ENCODE results near the gene RWDD1. TPM values are rescaled to one million over a fixed set of nuclear protein-coding genes. Genes with fewer than 3 reads are reported as not detected.

RWDD1 gene
- polyA plus RNA-seq, 1 of the 3 experiments (the other 2 are of a cell fraction) = 17.7 TPM

DNA sequence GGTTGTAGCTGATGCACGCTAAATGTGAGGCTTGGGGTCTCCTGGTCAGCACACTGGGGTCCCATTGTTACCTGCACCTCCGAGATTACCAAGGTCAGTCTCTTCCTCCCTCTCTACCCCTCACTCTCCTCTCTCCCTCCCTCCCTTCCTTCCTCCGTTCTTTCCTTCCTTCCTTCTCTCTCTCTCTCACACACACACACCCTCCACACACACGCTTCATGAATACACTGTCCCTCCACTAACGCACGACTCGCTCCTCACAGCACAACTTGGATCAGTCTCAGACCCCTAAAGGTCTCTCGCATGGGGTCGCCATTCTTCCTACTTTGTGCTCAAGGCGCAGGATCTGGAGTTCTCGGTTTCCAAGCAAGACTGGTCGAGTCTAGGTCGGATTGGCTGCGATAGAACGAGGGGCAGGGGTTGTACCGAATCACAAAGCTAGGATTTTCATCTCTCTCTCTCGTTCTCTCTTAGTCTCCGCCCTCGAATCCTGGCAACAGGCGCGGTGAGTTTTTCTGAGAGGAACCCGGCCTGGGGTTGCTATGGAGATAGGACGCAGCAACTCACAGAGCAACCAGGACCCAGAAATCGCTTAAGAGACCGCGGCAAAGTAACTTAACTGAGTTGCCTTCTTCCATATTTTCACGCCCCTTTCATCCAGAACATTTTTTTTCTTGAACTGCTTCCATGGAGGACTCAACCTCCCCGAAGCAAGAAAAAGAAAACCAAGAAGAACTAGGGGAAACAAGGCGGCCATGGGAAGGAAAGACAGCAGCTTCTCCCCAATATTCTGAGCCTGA lies 44.8 kb downstream of the RWDD1 start, which contains the start of gene RSPH4A:
TSS of gene RSPH4A (plus strand) at position 543 of the 800 bp plus-strand sequence. CDS start at position 688, 145 bp downstream.
- ChIA-PET CTCF (interaction anchor here (0.6 to 2.1 kb wide), 8 partner anchors 11 to 347 kb away, joined by 3 to 6 read pairs (median 3); partner anchors contain the start of gene ZUP1), POLR2A (interaction anchor here (0.6 to 1.3 kb wide), 5 partner anchors 14 to 64 kb away, joined by 3 to 5 read pairs (median 3); partner anchors contain the start of gene KPNA5)
- no peaks in the 10 kb centered on the region for H3K36me3 ChIP-seq (replicated peaks in 1 of 2; ENCODE audit: control insufficient read depth in 1 of 2, insufficient read depth in 2 of 2, low read length in 1 of 2)
- no peaks in the 10 kb centered on the region for H3F3A ChIP-seq (replicated peaks; ENCODE audit: insufficient read depth)
- H3K9ac ChIP-seq = peak within 1 kb of the TSS; percentile 74
- H3K9me3 ChIP-seq = no peaks in the 10 kb centered on the region
- H4K20me1 ChIP-seq (ENCODE audit: insufficient read depth) = no peaks in the 10 kb centered on the region
- H3K79me2 ChIP-seq (ENCODE audit: insufficient read depth) = no peaks in the 10 kb centered on the region
- under 1% methylated on average over 29 of the region's 29 CpGs for WGBS (ENCODE audit: low lambda C conversion rate)
- H3K27ac ChIP-seq (ENCODE audit: low read depth in 2 of 2, low read length in 1 of 2) = peak within 1 kb of the TSS; percentile 56 to 72
- no peaks in the 10 kb centered on the region for H3K9me2 ChIP-seq
- peak within 1 kb of the TSS; percentile 92 for H3K4me2 ChIP-seq
- H2AFZ ChIP-seq (ENCODE audit: low read depth) = peak within 1 kb of the TSS; percentile 98
- no peaks in the 10 kb centered on the region for H3K27me3 ChIP-seq (ENCODE audit: insufficient read depth)
- H3K4me1 ChIP-seq (ENCODE audit: control insufficient read depth in 1 of 2, insufficient read depth in 2 of 2, low read depth in 1 of 2, low read length in 1 of 2) = peaks cover 0 to 5% of the 10 kb centered on the region in 2 experiments; a peak in 1 of 4 replicates
- DNase-seq = peak; percentile 82
- H3K4me3 ChIP-seq (ENCODE audit: low read depth in 2 of 2, low read length in 1 of 2) = peak within 1 kb of the TSS; percentile 49 to 83
- TF ChIP-seq RAD21 (IDR thresholded peaks at IDR 0.05; ENCODE audit: low read length) (peak; percentile 55), NRF1 (IDR thresholded peaks at IDR 0.05; ENCODE audit: low read depth, low read length) (peak; percentile 45), RCOR1 (IDR thresholded peaks at IDR 0.05; ENCODE audit: low read length) (no peak), EZH2phosphoT487 (IDR thresholded peaks at IDR 0.05; ENCODE audit: borderline replicate concordance, low read depth) (no peak), FOSL2 (IDR thresholded peaks at IDR 0.05; ENCODE audit: borderline replicate concordance, low read depth) (no peak), JUND (IDR thresholded peaks at IDR 0.05) (no peak), ELF1 (IDR thresholded peaks at IDR 0.05) (no peak), MXI1 (IDR thresholded peaks at IDR 0.05; ENCODE audit: low read depth, low read length) (peak; percentile 94), NFIC (IDR thresholded peaks at IDR 0.05; ENCODE audit: borderline replicate concordance) (no peak), TAF1 (IDR thresholded peaks at IDR 0.05; ENCODE audit: borderline replicate concordance, low read depth, low read length) (peak; percentile 40), SIN3A (IDR thresholded peaks at IDR 0.05; ENCODE audit: borderline replicate concordance, low read depth, low read length) (0 out of 2 replicates have a peak, but pooled peaks have one; percentile 6), SMC3 (IDR thresholded peaks at IDR 0.05; ENCODE audit: low read depth, low read length) (peak; percentile 26; the same call in 1 of the 2 replicates), YY1 (IDR thresholded peaks at IDR 0.05; ENCODE audit: low read depth) (peak; percentile 61; the same call in 1 of the 2 replicates), GATA2 (CRISPR knock-in tag; IDR thresholded peaks at IDR 0.05) (peak; percentile 28; the same call in 1 of the 2 replicates), TCF12 (IDR thresholded peaks at IDR 0.05) (no peak), EP300 (IDR thresholded peaks at IDR 0.05; ENCODE audit: borderline replicate concordance in 1 of 2, low read depth in 1 of 2, low read length in 1 of 2) (peak in 1 of 2 experiments; percentile 53; a peak in 1 of 4 replicates)
- TF ChIP-seq, protein P1, sequence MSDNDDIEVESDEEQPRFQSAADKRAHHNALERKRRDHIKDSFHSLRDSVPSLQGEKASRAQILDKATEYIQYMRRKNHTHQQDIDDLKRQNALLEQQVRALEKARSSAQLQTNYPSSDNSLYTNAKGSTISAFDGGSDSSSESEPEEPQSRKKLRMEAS (IDR thresholded peaks at IDR 0.05; ENCODE audit: low read depth) = no peak
- TF ChIP-seq, protein P2, sequence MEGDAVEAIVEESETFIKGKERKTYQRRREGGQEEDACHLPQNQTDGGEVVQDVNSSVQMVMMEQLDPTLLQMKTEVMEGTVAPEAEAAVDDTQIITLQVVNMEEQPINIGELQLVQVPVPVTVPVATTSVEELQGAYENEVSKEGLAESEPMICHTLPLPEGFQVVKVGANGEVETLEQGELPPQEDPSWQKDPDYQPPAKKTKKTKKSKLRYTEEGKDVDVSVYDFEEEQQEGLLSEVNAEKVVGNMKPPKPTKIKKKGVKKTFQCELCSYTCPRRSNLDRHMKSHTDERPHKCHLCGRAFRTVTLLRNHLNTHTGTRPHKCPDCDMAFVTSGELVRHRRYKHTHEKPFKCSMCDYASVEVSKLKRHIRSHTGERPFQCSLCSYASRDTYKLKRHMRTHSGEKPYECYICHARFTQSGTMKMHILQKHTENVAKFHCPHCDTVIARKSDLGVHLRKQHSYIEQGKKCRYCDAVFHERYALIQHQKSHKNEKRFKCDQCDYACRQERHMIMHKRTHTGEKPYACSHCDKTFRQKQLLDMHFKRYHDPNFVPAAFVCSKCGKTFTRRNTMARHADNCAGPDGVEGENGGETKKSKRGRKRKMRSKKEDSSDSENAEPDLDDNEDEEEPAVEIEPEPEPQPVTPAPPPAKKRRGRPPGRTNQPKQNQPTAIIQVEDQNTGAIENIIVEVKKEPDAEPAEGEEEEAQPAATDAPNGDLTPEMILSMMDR (IDR thresholded peaks at IDR 0.05) = peak; percentile 39
- TF ChIP-seq, protein P3, sequence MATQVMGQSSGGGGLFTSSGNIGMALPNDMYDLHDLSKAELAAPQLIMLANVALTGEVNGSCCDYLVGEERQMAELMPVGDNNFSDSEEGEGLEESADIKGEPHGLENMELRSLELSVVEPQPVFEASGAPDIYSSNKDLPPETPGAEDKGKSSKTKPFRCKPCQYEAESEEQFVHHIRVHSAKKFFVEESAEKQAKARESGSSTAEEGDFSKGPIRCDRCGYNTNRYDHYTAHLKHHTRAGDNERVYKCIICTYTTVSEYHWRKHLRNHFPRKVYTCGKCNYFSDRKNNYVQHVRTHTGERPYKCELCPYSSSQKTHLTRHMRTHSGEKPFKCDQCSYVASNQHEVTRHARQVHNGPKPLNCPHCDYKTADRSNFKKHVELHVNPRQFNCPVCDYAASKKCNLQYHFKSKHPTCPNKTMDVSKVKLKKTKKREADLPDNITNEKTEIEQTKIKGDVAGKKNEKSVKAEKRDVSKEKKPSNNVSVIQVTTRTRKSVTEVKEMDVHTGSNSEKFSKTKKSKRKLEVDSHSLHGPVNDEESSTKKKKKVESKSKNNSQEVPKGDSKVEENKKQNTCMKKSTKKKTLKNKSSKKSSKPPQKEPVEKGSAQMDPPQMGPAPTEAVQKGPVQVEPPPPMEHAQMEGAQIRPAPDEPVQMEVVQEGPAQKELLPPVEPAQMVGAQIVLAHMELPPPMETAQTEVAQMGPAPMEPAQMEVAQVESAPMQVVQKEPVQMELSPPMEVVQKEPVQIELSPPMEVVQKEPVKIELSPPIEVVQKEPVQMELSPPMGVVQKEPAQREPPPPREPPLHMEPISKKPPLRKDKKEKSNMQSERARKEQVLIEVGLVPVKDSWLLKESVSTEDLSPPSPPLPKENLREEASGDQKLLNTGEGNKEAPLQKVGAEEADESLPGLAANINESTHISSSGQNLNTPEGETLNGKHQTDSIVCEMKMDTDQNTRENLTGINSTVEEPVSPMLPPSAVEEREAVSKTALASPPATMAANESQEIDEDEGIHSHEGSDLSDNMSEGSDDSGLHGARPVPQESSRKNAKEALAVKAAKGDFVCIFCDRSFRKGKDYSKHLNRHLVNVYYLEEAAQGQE (IDR thresholded peaks at IDR 0.05; ENCODE audit: low read depth, low read length) = no peak
- TF ChIP-seq, protein P4, sequence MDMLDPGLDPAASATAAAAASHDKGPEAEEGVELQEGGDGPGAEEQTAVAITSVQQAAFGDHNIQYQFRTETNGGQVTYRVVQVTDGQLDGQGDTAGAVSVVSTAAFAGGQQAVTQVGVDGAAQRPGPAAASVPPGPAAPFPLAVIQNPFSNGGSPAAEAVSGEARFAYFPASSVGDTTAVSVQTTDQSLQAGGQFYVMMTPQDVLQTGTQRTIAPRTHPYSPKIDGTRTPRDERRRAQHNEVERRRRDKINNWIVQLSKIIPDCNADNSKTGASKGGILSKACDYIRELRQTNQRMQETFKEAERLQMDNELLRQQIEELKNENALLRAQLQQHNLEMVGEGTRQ (IDR thresholded peaks at IDR 0.05; ENCODE audit: borderline replicate concordance, low read depth, low read length) = no peak
- TF ChIP-seq, protein P5, sequence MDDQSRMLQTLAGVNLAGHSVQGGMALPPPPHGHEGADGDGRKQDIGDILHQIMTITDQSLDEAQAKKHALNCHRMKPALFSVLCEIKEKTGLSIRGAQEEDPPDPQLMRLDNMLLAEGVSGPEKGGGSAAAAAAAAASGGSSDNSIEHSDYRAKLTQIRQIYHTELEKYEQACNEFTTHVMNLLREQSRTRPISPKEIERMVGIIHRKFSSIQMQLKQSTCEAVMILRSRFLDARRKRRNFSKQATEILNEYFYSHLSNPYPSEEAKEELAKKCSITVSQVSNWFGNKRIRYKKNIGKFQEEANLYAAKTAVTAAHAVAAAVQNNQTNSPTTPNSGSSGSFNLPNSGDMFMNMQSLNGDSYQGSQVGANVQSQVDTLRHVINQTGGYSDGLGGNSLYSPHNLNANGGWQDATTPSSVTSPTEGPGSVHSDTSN (IDR thresholded peaks at IDR 0.05) = peak; percentile 99
- TF ChIP-seq, protein P6, sequence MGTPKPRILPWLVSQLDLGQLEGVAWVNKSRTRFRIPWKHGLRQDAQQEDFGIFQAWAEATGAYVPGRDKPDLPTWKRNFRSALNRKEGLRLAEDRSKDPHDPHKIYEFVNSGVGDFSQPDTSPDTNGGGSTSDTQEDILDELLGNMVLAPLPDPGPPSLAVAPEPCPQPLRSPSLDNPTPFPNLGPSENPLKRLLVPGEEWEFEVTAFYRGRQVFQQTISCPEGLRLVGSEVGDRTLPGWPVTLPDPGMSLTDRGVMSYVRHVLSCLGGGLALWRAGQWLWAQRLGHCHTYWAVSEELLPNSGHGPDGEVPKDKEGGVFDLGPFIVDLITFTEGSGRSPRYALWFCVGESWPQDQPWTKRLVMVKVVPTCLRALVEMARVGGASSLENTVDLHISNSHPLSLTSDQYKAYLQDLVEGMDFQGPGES (IDR thresholded peaks at IDR 0.05; ENCODE audit: low read depth, low read length) = peak; percentile 66
